ENCODE data around the gene CDHR2.

GRCh38 chr5:176540476-176540899, 8.7 kb upstream of the CDHR2 start:
- TF ChIP-seq, protein P1, sequence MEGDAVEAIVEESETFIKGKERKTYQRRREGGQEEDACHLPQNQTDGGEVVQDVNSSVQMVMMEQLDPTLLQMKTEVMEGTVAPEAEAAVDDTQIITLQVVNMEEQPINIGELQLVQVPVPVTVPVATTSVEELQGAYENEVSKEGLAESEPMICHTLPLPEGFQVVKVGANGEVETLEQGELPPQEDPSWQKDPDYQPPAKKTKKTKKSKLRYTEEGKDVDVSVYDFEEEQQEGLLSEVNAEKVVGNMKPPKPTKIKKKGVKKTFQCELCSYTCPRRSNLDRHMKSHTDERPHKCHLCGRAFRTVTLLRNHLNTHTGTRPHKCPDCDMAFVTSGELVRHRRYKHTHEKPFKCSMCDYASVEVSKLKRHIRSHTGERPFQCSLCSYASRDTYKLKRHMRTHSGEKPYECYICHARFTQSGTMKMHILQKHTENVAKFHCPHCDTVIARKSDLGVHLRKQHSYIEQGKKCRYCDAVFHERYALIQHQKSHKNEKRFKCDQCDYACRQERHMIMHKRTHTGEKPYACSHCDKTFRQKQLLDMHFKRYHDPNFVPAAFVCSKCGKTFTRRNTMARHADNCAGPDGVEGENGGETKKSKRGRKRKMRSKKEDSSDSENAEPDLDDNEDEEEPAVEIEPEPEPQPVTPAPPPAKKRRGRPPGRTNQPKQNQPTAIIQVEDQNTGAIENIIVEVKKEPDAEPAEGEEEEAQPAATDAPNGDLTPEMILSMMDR (IDR thresholded peaks at IDR 0.05) = no peak
- TF ChIP-seq POLR2AphosphoS5 (IDR thresholded peaks at IDR 0.05) (no peak), POLR2A (IDR thresholded peaks at IDR 0.05) (no peak), EP300 (IDR thresholded peaks at IDR 0.05) (no peak)

Measured in suprapubic skin (tissue), 4 donors.